Endothelial cell of umbilical vein (primary cell): Measurements from ENCODE around the gene ZNF688. TPM values are rescaled to one million over a fixed set of nuclear protein-coding genes. Genes with fewer than 3 reads are reported as not detected.

ENCODE experiments used
- BruUV-seq: library from RNA; stranded (reverse); fragments of 400-500 nt; replicated peaks from 2 replicates; lab custom pipeline; 2021; lab: Mats Ljungman, UMichigan
- CTCF ChIA-PET: fragments of 300-600, 350-600 bp; sonication (Branson Sonifier 250); formaldehyde crosslinking; loops from one replicate; lab custom pipeline; 2021; ENCODE audit warnings: antibody characterized with exemption, inconsistent platforms; lab: Charles Lee
- POLR2A ChIA-PET: fragments of 300-600, 350-600 bp; sonication (Branson Sonifier 250); formaldehyde crosslinking; loops from one replicate; lab custom pipeline; 2021; ENCODE audit warnings: antibody characterized with exemption, inconsistent platforms; lab: Charles Lee
- DNase-seq: peaks from one replicate; pipeline ENCODE4 v3.0.0-alpha.2; 2011; ENCODE audit warnings: low read depth, low spot score
- FAIRE-seq: peaks from 2 replicates; lab custom pipeline; 2011; peaks lifted over from hg19 to GRCh38; lab: Jason Lieb, UNC
- H2AFZ ChIP-seq: 2 replicates; pipeline ENCODE4 v1.6.0; 2012; ENCODE audit warnings: low read depth, low read length, control low read depth, inconsistent platforms
- H3K27ac ChIP-seq: 2 replicates; pipeline ENCODE4 v1.5.1; 2011; ENCODE audit warnings: low read depth, mild to moderate bottlenecking, control low read depth, low read length, moderate library complexity; ENCODE audit not compliant: insufficient read depth
- H3K27me3 ChIP-seq, 2 experiments: 2 replicates each; pipeline versions ENCODE4 v1.6.0 to v1.6.1; 2011; ENCODE audit warnings: low read length in 2 of 2, mixed read lengths in 1 of 2; ENCODE audit not compliant: control insufficient read depth in 2 of 2, insufficient read depth in 2 of 2
- H3K36me3 ChIP-seq, 2 experiments: 2 replicates in 1 of 2; 3 replicates in 1 of 2; pipeline ENCODE4 v1.5.1; 2011; ENCODE audit warnings: low read length in 2 of 2, mild to moderate bottlenecking in 1 of 2, moderate library complexity in 1 of 2; ENCODE audit not compliant: control insufficient read depth in 2 of 2, insufficient read depth in 2 of 2; ENCODE audit errors: extremely low read depth in 1 of 2
- H3K4me1 ChIP-seq: 3 replicates; pipeline ENCODE4 v1.5.1; 2011; ENCODE audit warnings: mild to moderate bottlenecking, low read length; ENCODE audit not compliant: control insufficient read depth, insufficient read depth; ENCODE audit errors: extremely low read depth
- H3K4me2 ChIP-seq: 2 replicates; pipeline ENCODE4 v1.6.1; 2011; ENCODE audit warnings: low read length, control low read depth, mixed read lengths; ENCODE audit not compliant: insufficient read depth
- H3K4me3 ChIP-seq, 3 experiments: fragments of 200-600 bp in 1 of 3; sonication (generic), shearing (Covaris generic) in 1 of 3; replicated peaks in 1 of 3; 2 replicates each; pipeline ENCODE4 v1.5.1; 2011 to 2016; ENCODE audit warnings: control low read depth in 3 of 3, low read length in 3 of 3, mild to moderate bottlenecking in 2 of 3, inconsistent platforms in 1 of 3, low read depth in 1 of 3, moderate library complexity in 1 of 3; ENCODE audit not compliant: insufficient read depth in 1 of 3
- H3K79me2 ChIP-seq: 2 replicates; pipeline ENCODE4 v1.6.0; 2012; ENCODE audit warnings: low read length, inconsistent platforms; ENCODE audit not compliant: control insufficient read depth, insufficient read depth
- H3K9ac ChIP-seq: replicated peaks from 2 replicates; pipeline ENCODE3; 2011; ENCODE audit warnings: low read length, control low read depth; ENCODE audit not compliant: insufficient read depth; ENCODE audit errors: extremely low read depth
- H3K9me1 ChIP-seq: replicated peaks from 3 replicates; pipeline ENCODE4 v1.6.0; 2011; ENCODE audit warnings: mild to moderate bottlenecking, low read length; ENCODE audit not compliant: control insufficient read depth, insufficient read depth; ENCODE audit errors: extremely low read depth
- H3K9me3 ChIP-seq: replicated peaks from 2 replicates; pipeline ENCODE4 v1.5.1; 2012; ENCODE audit warnings: low read length, inconsistent platforms; ENCODE audit not compliant: control insufficient read depth, insufficient read depth
- H4K20me1 ChIP-seq: replicated peaks from 2 replicates; pipeline ENCODE3; 2011; ENCODE audit warnings: mild to moderate bottlenecking, low read length; ENCODE audit not compliant: control insufficient read depth, insufficient read depth; ENCODE audit errors: extremely low read depth
- EZH2 ChIP-seq: IDR thresholded peaks from 2 replicates; pipeline ENCODE4 v1.6.1; 2012; ENCODE audit warnings: borderline replicate concordance, low read depth, mild to moderate bottlenecking, moderate library complexity, low read length, inconsistent platforms; ENCODE audit not compliant: severe bottlenecking
- FOS ChIP-seq: IDR thresholded peaks from 2 replicates; pipeline ENCODE4 v1.6.1; 2011; ENCODE audit warnings: mild to moderate bottlenecking, low read length, moderate library complexity, borderline replicate concordance; ENCODE audit not compliant: insufficient read depth
- GATA2 ChIP-seq: IDR thresholded peaks from 2 replicates; pipeline ENCODE4 v1.7.0; 2011; ENCODE audit warnings: low read depth, mild to moderate bottlenecking, moderate library complexity, mixed read lengths, low read length; ENCODE audit not compliant: insufficient read length, insufficient read depth
- MYC ChIP-seq: IDR thresholded peaks from one replicate; pipeline ENCODE4 v1.6.1; 2011; ENCODE audit warnings: mild to moderate bottlenecking, low read depth, low read length
- dilution Hi-C: fragments of 300-500 bp; cut with MboI; formaldehyde crosslinking; loops from one replicate; pipeline ENCODE4 v1.15.0; 2019; ENCODE audit warnings: low sequenced_read_pairs; ENCODE audit not compliant: extremely low pct_ligation_motif_present
- intact Hi-C: fragments of 100-400 bp; cut with micrococcal nuclease; formaldehyde crosslinking; loops from one replicate; pipeline ENCODE4 v1.10.0; 2022
- polyA plus RNA-seq, 4 experiments: library from polyadenylated mRNA; depleted of rRNA in 3 of 4; stranded (reverse) in 3 of 4; unstranded in 1 of 4; fragments of >200 nt; gene quantifications; 2 replicates each; pipeline versions ENCODE4 v1.2.1 to v1.2.3, GENCODE V29; 2011 to 2012; ENCODE audit warnings: missing spikeins in 1 of 4
- total RNA-seq: library from RNA; stranded (reverse); gene quantifications from 2 replicates; pipeline ENCODE4 v1.2.3, GENCODE V29; 2021
- TF ChIP-seq, protein P1 (sequence below): IDR thresholded peaks from 2 replicates; pipeline ENCODE4 v1.6.1; 2011; ENCODE audit not compliant: insufficient read depth, insufficient read length

Gene ZNF688
- total and polyA plus RNA-seq, 2 donors (not counting 3 experiments of a cell fraction or from before 2014, with no cell fraction given) = 5.4 to 10.9 TPM

DNA sequence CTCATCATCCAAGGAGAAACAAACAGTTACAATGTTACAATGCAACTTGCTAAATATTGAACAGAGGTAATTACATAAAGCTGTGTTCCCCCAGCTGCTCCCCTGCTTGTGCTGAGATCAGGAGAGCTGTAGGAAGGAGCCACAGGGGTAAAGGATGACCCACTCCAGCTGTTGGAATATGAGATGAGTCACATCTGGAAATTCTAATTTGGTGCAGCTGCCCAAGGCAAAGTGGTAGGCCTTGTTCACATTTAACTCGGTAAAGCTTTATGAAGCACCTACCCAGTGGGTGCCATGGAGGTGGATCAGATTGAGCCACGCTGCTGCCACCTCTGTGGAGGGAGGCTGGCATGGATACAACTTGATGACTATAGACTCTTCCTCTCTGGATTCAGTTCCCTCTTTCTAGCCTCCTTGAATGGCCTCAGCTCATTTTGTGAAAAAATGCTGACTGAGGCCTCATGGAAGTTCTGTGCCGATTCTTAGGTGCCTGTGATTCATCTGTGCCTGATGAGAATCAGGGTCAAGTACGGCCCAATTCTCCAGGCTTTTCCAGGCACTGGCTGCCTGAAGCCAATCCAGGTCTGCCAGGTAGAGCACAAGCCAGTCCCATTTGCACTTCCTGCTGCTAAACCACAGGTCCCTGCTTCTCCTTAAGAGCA is 31.2 kb upstream of the ZNF688 start:
- DNase-seq (no peak), FAIRE-seq (no peak)
- Histone ChIP-seq H3K27me3 (no peaks in the 10 kb centered on the region), H3K4me2 (no peak overlapping the region), H3K9me3 (no peaks in the 10 kb centered on the region), H3K79me2 (no peaks in the 10 kb centered on the region), H3K27ac (no peak overlapping the region), H3K9ac (no peak overlapping the region), H3K9me1 (no peaks in the 10 kb centered on the region), H4K20me1 (no peaks in the 10 kb centered on the region), H3K4me3 (no peak overlapping the region), H3K36me3 (peaks cover 0 to 19% of the 10 kb centered on the region in 2 experiments), H3K4me1 (no peaks in the 10 kb centered on the region), H2AFZ (no peak overlapping the region)
- TF ChIP-seq, protein P1, sequence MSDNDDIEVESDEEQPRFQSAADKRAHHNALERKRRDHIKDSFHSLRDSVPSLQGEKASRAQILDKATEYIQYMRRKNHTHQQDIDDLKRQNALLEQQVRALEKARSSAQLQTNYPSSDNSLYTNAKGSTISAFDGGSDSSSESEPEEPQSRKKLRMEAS = no peak
- TF ChIP-seq GATA2 (no peak), EZH2 (no peak), FOS (no peak)
- POLR2A ChIA-PET = no interaction called here
- no TSS peak for BruUV-seq
- dilution Hi-C loops (no loop called here), intact Hi-C loops (no loop called here)
- CTCF ChIA-PET = interaction anchor here (0.8 to 2.9 kb wide), 2 partner anchors 8 to 173 kb away, joined by 3 to 15 read pairs; partner anchors contain the start of genes DCTPP1 and ZNF689

DNA sequence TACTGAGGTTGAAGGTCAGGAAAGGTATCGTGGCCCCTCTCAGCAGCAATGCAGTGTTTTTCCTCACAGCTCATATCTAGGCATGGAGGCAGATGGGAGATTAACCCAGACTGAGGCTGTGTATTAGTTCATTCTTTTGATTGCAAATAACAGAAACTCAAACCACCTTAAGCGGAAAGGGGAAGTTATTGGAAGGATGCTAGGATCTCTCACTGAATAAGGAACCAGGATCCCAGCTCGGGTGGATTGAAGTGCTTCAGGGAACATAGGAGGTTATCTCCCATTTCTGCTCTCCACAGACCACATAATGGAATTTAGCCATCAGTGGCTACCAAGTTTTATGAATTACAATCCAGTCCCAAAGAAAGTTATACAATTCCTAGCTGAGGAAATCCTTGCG is 30.5 kb upstream of the ZNF688 start:
- Histone ChIP-seq H3K36me3 (peaks cover 0 to 18% of the 10 kb centered on the region in 2 experiments), H4K20me1 (no peaks in the 10 kb centered on the region), H3K9me3 (no peaks in the 10 kb centered on the region), H3K4me3 (no peak overlapping the region), H3K9ac (no peak overlapping the region), H3K9me1 (no peaks in the 10 kb centered on the region), H3K27me3 (no peaks in the 10 kb centered on the region), H3K4me1 (no peaks in the 10 kb centered on the region), H3K27ac (no peak overlapping the region), H3K79me2 (no peaks in the 10 kb centered on the region), H2AFZ (no peak overlapping the region), H3K4me2 (no peak overlapping the region)
- POLR2A ChIA-PET = no interaction called here
- CTCF ChIA-PET = interaction anchor here (0.8 to 2.9 kb wide), 3 partner anchors 9 to 172 kb away, joined by 3 to 15 read pairs (median 6); partner anchors contain the start of genes DCTPP1 and ZNF689
- dilution Hi-C loops (no loop called here), intact Hi-C loops (no loop called here)
- DNase-seq = no peak
- BruUV-seq = no TSS peak
- FAIRE-seq = no peak
- TF ChIP-seq, protein P1 = no peak
- TF ChIP-seq MYC = no peak
